Measurements from ENCODE around the gene AK3. TPM values are rescaled to one million over a fixed set of nuclear protein-coding genes. Genes with fewer than 3 reads are reported as not detected.

AK3 gene
- polyA plus RNA-seq, 3 donors: 84.4 to 120 (median 104) TPM

GRCh38 chr9:4684820-4685219, 56.2 kb downstream of the AK3 start:
- no peak for DNase-seq (ENCODE audit: extremely low read depth in 1 of 11, low read depth in 9 of 11, low spot score in 4 of 11)

GRCh38 chr9:4680750-4681149, 60.3 kb downstream of the AK3 start:
- DNase-seq (ENCODE audit: extremely low read depth in 1 of 11, low read depth in 9 of 11, low spot score in 4 of 11): no peak

GRCh38 chr9:4680173-4680525, 60.9 kb downstream of the AK3 start:
- no peak for DNase-seq (ENCODE audit: extremely low read depth in 1 of 11, low read depth in 9 of 11, low spot score in 4 of 11)

GRCh38 chr9:4679268-4680172, 61.5 kb downstream of the AK3 start, which contains the start of gene CDC37L1:
Gene CDC37L1 (plus strand): TSS chr9:4679569. CDS start chr9:4679768, 199 bp downstream.
- peak; percentile 87 to 96 (median 96) for DNase-seq (ENCODE audit: extremely low read depth in 1 of 11, low read depth in 9 of 11, low spot score in 4 of 11)

- DNase-seq (ENCODE audit: extremely low read depth in 1 of 11, low read depth in 9 of 11, low spot score in 4 of 11): peak in 4 of 11 donors; percentile 41 to 80 (median 58)
Measured at GRCh38 chr9:4678679-4679267, 62.2 kb downstream of the AK3 start.

- no peak for DNase-seq (ENCODE audit: extremely low read depth in 1 of 11, low read depth in 9 of 11, low spot score in 4 of 11)
Measured at GRCh38 chr9:4677392-4677791, 63.6 kb downstream of the AK3 start.

- no peak for DNase-seq (ENCODE audit: extremely low read depth in 1 of 11, low read depth in 9 of 11, low spot score in 4 of 11)
Measured at GRCh38 chr9:4674783-4675182, 66.2 kb downstream of the AK3 start.

GRCh38 chr9:4671737-4672136, 69.3 kb downstream of the AK3 start:
- DNase-seq (ENCODE audit: extremely low read depth in 1 of 11, low read depth in 9 of 11, low spot score in 4 of 11): no peak

- no peak for DNase-seq (ENCODE audit: extremely low read depth in 1 of 11, low read depth in 9 of 11, low spot score in 4 of 11)
Measured at GRCh38 chr9:4670591-4670990, 70.4 kb downstream of the AK3 start.

GRCh38 chr9:4669890-4670289, 71.1 kb downstream of the AK3 start:
- no peak for DNase-seq (ENCODE audit: extremely low read depth in 1 of 11, low read depth in 9 of 11, low spot score in 4 of 11)

- DNase-seq (ENCODE audit: extremely low read depth in 1 of 11, low read depth in 9 of 11, low spot score in 4 of 11): no peak
Measured at GRCh38 chr9:4668604-4669003, 72.4 kb downstream of the AK3 start.

GRCh38 chr9:4667681-4668080, 73.3 kb downstream of the AK3 start:
- DNase-seq (ENCODE audit: extremely low read depth in 1 of 11, low read depth in 9 of 11, low spot score in 4 of 11): no peak

GRCh38 chr9:4666042-4666699, 74.8 kb downstream of the AK3 start, which contains the start of gene SPATA6L:
Gene SPATA6L (minus strand): TSS chr9:4666480. CDS start chr9:4666250, 230 bp downstream.
- peak in 4 of 11 donors; percentile 51 to 68 (median 57) for DNase-seq (ENCODE audit: extremely low read depth in 1 of 11, low read depth in 9 of 11, low spot score in 4 of 11)

GRCh38 chr9:4665357-4665756, 75.6 kb downstream of the AK3 start:
- no peak for DNase-seq (ENCODE audit: extremely low read depth in 1 of 11, low read depth in 9 of 11, low spot score in 4 of 11)

- no peak for DNase-seq (ENCODE audit: extremely low read depth in 1 of 11, low read depth in 9 of 11, low spot score in 4 of 11)
Measured at GRCh38 chr9:4663956-4664355, 77.0 kb downstream of the AK3 start.

- DNase-seq (ENCODE audit: extremely low read depth in 1 of 11, low read depth in 9 of 11, low spot score in 4 of 11): no peak
Measured at GRCh38 chr9:4662989-4663792, 77.8 kb downstream of the AK3 start.

GRCh38 chr9:4662108-4662988, 78.7 kb downstream of the AK3 start, which contains the start of gene PLPP6:
Gene PLPP6 (plus strand): TSS chr9:4662294. CDS start chr9:4662376, 82 bp downstream.
- DNase-seq (ENCODE audit: extremely low read depth in 1 of 11, low read depth in 9 of 11, low spot score in 4 of 11): peak in 9 of 11 donors; percentile 67 to 89 (median 78)

- no peak for DNase-seq (ENCODE audit: extremely low read depth in 1 of 11, low read depth in 9 of 11, low spot score in 4 of 11)
Measured at GRCh38 chr9:4661611-4662010, 79.4 kb downstream of the AK3 start.
